Stimulated activated CD4-positive, alpha-beta T cell treated with anti-CD3 and anti-CD28 coated beads, TNF-alpha, amount 100 ng/mL, for 1 hour (primary cell): Measurements from ENCODE around the gene PSMD3.
"Not testable (repeated sequence)": the region's sequence is repeated elsewhere in the genome, so short reads cannot be mapped to it uniquely, and the experiment has no call there.

Experiments
- DNase-seq, 3 donors: peaks; one replicate each; pipeline ENCODE4 v3.0.0-alpha.2; 2020; ENCODE audit warnings: low read depth in 3 of 3, low spot score in 1 of 3

PSMD3 gene

GRCh38 chr17:39980351-39981206, at the start of gene PSMD3:
TSS of gene PSMD3 (plus strand) at chr17:39980807. CDS start at chr17:39980971, 164 bp downstream.
- DNase-seq: peak; percentile 93 to 97 (median 94)

GRCh38 chr17:39933912-39934311, 46.7 kb upstream of the PSMD3 start:
- DNase-seq: no peak

DNA sequence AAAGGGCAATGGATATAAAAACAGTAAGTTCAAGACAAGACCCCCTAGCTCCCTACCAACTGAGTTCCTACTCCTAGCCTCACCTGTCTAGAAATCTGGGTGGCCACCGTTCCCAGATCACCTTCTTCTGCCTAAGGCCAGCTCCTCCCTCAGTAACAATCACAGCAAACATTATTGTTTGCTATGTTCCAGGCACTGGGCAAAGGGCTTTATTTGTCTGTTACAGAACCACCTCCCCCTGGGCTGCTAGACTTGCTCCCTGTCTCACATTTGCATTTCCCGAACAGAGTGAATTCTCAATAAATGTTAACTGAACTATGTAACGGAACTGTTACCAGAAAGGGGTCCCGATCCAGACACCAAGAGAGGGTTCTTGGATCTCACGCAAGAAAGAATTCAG, 46.3 kb upstream of the PSMD3 start:
- DNase-seq: no peak

GRCh38 chr17:39935909-39936308, 44.7 kb upstream of the PSMD3 start:
- no peak for DNase-seq

DNA sequence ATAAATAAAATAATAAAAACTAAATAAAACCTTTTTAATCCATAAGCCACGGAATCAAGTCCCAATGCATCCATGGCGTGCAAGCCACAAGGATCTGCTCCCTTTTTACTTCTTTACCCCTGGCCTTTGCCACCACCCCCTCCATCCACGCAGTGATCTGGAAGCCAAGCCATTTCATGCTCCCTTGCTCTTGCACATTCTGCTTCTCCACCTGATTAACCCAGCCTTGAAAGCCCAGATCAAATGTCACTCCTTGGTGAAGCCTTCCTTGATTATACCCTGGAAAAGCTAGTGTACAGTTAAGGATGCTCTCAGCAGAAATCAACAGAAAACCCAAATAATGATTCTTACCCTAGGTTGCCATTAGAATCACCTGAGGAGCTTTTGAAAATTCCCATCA, 43.2 kb upstream of the PSMD3 start:
- no peak for DNase-seq

DNA sequence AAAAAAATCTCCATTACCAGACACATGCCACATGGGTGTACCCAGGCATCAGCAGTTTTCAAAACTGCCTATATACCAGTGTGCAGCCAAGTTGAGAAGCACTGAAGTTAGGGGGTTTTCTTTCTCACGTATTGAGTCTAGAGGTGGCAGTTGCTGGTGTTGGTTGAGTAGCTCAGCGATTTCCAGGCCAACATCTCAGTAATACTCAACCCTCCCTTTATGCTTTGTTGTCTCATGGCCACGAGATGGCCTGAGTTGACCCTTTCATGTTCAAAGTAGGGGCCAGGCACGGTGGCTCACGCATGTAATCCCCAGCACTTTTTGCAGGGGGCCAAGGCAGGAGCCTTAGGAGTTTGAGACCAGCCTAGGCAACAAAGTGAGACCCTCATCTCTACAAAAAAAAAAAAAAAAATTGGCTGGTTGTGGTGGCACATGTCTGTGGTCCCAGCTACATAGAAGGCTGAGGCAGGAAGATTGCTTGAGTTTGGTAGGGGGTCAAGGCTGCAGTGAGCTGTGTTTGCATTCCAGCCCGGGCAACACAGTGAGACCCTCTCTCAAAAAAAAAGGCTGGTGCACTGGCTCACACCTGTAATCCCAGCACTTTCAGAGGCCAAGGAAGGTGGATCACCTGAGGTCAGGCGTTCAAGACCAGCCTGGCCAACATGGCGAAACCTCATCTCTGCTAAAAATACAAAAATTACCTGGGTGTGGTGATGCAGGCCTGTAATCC, 42.3 kb upstream of the PSMD3 start:
- DNase-seq: no peak

DNA sequence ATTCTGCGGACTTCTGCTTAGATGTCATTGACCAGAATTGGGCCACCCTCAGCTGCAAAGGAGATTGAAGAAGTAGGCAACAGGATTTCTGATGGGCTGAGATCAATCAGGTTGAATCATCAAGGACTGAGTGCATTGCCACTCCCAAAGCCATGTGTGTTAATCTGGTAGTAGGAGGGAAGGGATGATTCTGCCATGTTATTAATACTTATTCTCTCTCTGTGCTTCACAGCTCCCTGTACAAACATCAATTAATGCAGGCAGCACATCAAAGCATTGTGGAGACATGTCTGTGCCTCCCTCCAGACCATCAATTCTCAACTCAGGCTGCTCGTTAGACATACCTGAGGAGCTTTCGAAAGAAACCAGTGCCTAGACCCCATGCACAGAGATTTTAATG, 41.5 kb upstream of the PSMD3 start:
- no peak for DNase-seq

GRCh38 chr17:39939588-39940419, 40.8 kb upstream of the PSMD3 start:
- DNase-seq: no peak

DNA sequence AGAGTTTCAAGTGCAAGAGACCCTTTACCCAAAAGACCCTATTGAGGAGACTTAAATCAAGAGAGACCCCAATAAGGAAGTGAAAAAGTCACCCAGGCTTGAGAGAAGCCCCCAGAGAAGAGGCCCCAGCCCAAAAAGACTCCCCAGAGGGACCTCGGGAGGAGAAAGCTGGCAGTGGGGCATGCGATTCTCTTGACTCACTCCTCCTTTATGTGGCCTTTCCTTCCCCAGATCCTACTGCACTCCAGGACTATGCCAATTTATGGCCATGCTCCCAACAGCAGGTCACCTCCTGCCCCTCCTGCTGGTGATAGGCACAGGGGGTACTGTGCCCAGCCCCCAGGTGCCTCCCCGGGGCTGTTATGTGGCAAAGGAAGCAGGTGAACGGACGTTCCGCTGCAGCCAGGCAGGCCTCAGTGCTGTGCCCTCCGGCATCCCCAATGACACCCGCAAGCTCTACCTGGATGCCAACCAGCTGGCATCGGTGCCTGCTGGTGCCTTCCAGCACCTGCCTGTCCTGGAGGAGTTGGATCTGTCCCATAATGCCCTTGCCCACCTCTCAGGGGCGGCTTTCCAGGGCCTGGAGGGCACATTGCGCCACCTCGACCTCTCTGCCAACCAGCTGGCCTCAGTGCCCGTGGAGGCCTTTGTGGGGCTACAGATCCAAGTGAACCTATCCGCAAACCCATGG, 36.8 kb upstream of the PSMD3 start:
- no peak for DNase-seq

GRCh38 chr17:39944393-39944711, 36.3 kb upstream of the PSMD3 start:
- DNase-seq: no peak

GRCh38 chr17:39946551-39947330, 33.9 kb upstream of the PSMD3 start:
- DNase-seq: no peak

- DNase-seq: not testable (repeated sequence)
Observed at GRCh38 chr17:39948489-39948828, 32.1 kb upstream of the PSMD3 start.

DNA sequence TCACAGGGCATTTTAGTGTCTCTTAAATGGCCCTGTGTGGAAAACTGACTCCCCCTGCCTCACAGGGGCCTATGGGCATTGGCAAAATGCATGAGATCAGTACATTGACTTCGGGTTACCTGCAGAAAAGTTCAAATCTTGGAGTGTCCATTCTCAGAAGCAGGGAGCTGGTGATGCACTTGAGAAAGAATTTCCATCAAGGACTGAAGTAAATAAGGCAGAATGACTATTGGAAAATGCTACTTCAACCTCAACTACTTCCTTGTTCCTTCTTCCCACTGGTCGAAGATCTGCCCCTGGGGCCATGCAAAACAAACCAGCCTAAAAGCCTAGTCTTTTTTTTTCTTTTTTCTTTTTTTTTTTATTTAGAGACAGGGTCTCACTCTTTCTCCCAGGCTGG, 31.6 kb upstream of the PSMD3 start:
- DNase-seq: no peak

- DNase-seq: no peak
Observed at GRCh38 chr17:39950871-39951348, 29.7 kb upstream of the PSMD3 start.

- DNase-seq: no peak
Observed at GRCh38 chr17:39951924-39952679, 28.5 kb upstream of the PSMD3 start.

GRCh38 chr17:39952680-39953470, 27.7 kb upstream of the PSMD3 start:
- peak; percentile 82 to 97 (median 92) for DNase-seq

- DNase-seq: no peak
Observed at GRCh38 chr17:39953471-39953888, 27.1 kb upstream of the PSMD3 start.

- no peak for DNase-seq
Observed at GRCh38 chr17:39954876-39955275, 25.7 kb upstream of the PSMD3 start.
